ENCODE results near the gene DAPK2.

DNA sequence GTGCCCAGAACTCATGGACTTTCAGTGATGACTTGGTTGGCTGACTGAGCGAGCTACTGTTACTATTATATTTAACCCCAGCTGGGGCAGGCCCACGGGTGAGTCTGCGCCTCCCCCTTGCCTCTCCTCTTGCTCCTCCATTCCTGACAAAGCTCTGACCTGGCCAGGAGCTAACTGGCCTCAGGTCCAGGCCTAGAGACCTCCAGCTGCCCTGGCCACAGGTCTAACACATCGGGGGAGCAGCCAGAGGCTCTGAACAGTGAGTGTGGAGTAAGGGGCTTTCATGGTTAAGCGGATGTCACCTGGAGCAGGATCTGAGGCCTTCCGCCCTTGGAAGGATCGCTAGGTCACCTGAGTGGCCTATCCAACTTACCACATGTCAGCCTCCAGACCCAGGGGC lies 116.3 kb downstream of the DAPK2 start:
- TF ChIP-seq, protein P1, sequence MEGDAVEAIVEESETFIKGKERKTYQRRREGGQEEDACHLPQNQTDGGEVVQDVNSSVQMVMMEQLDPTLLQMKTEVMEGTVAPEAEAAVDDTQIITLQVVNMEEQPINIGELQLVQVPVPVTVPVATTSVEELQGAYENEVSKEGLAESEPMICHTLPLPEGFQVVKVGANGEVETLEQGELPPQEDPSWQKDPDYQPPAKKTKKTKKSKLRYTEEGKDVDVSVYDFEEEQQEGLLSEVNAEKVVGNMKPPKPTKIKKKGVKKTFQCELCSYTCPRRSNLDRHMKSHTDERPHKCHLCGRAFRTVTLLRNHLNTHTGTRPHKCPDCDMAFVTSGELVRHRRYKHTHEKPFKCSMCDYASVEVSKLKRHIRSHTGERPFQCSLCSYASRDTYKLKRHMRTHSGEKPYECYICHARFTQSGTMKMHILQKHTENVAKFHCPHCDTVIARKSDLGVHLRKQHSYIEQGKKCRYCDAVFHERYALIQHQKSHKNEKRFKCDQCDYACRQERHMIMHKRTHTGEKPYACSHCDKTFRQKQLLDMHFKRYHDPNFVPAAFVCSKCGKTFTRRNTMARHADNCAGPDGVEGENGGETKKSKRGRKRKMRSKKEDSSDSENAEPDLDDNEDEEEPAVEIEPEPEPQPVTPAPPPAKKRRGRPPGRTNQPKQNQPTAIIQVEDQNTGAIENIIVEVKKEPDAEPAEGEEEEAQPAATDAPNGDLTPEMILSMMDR (IDR thresholded peaks at IDR 0.05 in 4 of 5, conservative IDR thresholded peaks at IDR 0.05 in 1 of 5) = no peak
- TF ChIP-seq POLR2A (IDR thresholded peaks at IDR 0.05) = no peak
